Measurements from ENCODE around the gene DDOST. TPM values are rescaled to one million over a fixed set of nuclear protein-coding genes. Genes with fewer than 3 reads are reported as not detected.
"Not testable (repeated sequence)": the region's sequence is repeated elsewhere in the genome, so short reads cannot be mapped to it uniquely, and the experiment has no call there.

The DDOST gene
- total RNA-seq, 2 experiments from 2014 or later, result 163 to 166 TPM

- no peak for DNase-seq
- CTCF ChIA-PET, result interaction anchor here (0.6 kb wide), 1 partner anchor 34 kb away, joined by 3 read pairs; no protein-coding TSS in a partner anchor
- Mint-ChIP-seq H3K27ac (no peak overlapping the region), H3K9me3 (ENCODE audit: insufficient read depth) (no peaks in the 10 kb centered on the region), H3K4me1 (ENCODE audit: low read depth) (no peaks in the 10 kb centered on the region), H3K4me3 (no peak overlapping the region), H3K27me3 (ENCODE audit: low read depth) (peaks cover 8% of the 10 kb centered on the region), H3K36me3 (ENCODE audit: low read depth) (no peaks in the 10 kb centered on the region)
- POLR2A ChIA-PET, result no interaction called here
- ATAC-seq, result no peak
Observed at GRCh38 chr1:20621012-20621411, 40.2 kb downstream of the DDOST start.

- Mint-ChIP-seq H3K4me3 (no peak overlapping the region), H3K27ac (no peak overlapping the region), H3K4me1 (ENCODE audit: low read depth) (no peaks in the 10 kb centered on the region), H3K36me3 (ENCODE audit: low read depth) (no peaks in the 10 kb centered on the region), H3K27me3 (ENCODE audit: low read depth) (peaks cover 3% of the 10 kb centered on the region), H3K9me3 (ENCODE audit: insufficient read depth) (no peaks in the 10 kb centered on the region)
- ChIA-PET CTCF (interaction anchor here (1.1 kb wide), 1 partner anchor 13 kb away, joined by 4 read pairs; the partner anchor contains the start of gene PINK1), POLR2A (no interaction called here)
- ATAC-seq (no peak), DNase-seq (no peak)
Observed at GRCh38 chr1:20619999-20620398, 41.2 kb downstream of the DDOST start.

GRCh38 chr1:20618550-20618949 is 42.6 kb downstream of the DDOST start:
- Mint-ChIP-seq H3K4me1 (ENCODE audit: low read depth) (no peaks in the 10 kb centered on the region), H3K27me3 (ENCODE audit: low read depth) (no peaks in the 10 kb centered on the region), H3K4me3 (no peak overlapping the region), H3K9me3 (ENCODE audit: insufficient read depth) (no peaks in the 10 kb centered on the region), H3K36me3 (ENCODE audit: low read depth) (no peaks in the 10 kb centered on the region), H3K27ac (no peak overlapping the region)
- CTCF ChIA-PET, result no interaction called here
- DNase-seq, result no peak
- no peak for ATAC-seq
- POLR2A ChIA-PET, result no interaction called here

- no peak overlapping the region for H3K27ac Mint-ChIP-seq
- CTCF ChIA-PET, result interaction anchor here (1.4 kb wide), 1 partner anchor 15 kb away, joined by 5 read pairs; no protein-coding TSS in a partner anchor
Observed at GRCh38 chr1:20616847-20617487, 44.2 kb downstream of the DDOST start.

GRCh38 chr1:20615946-20616846 is 45.0 kb downstream of the DDOST start:
- POLR2A ChIA-PET, result no interaction called here
- no peaks in the 10 kb centered on the region for H3K27me3 Mint-ChIP-seq (ENCODE audit: low read depth)
- ATAC-seq (no peak), DNase-seq (no peak)
- H3K9me3 Mint-ChIP-seq (ENCODE audit: insufficient read depth), result no peaks in the 10 kb centered on the region
- no peaks in the 10 kb centered on the region for H3K36me3 Mint-ChIP-seq (ENCODE audit: low read depth)
- no peaks in the 10 kb centered on the region for H3K4me1 Mint-ChIP-seq (ENCODE audit: low read depth)
- H3K4me3 Mint-ChIP-seq, result no peak overlapping the region
- CTCF ChIA-PET, result interaction anchor here (1.4 kb wide), 1 partner anchor 16 kb away, joined by 5 read pairs; no protein-coding TSS in a partner anchor
- H3K27ac Mint-ChIP-seq, result no peak overlapping the region

More at GRCh38 chr1:20616847-20617487, 44.2 kb downstream of the DDOST start:
- Mint-ChIP-seq H3K4me3 (no peak overlapping the region), H3K4me1 (ENCODE audit: low read depth) (no peaks in the 10 kb centered on the region), H3K27me3 (ENCODE audit: low read depth) (no peaks in the 10 kb centered on the region), H3K9me3 (ENCODE audit: insufficient read depth) (no peaks in the 10 kb centered on the region), H3K36me3 (ENCODE audit: low read depth) (no peaks in the 10 kb centered on the region)
- ATAC-seq (no peak), DNase-seq (no peak)
- POLR2A ChIA-PET, result no interaction called here

GRCh38 chr1:20614131-20614579 is 47.0 kb downstream of the DDOST start:
- no peak overlapping the region for H3K27ac Mint-ChIP-seq
- ATAC-seq (no peak), DNase-seq (no peak)
- no peaks in the 10 kb centered on the region for H3K9me3 Mint-ChIP-seq (ENCODE audit: insufficient read depth)
- CTCF ChIA-PET, result no interaction called here
- H3K27me3 Mint-ChIP-seq (ENCODE audit: low read depth), result no peaks in the 10 kb centered on the region
- no peak overlapping the region for H3K4me3 Mint-ChIP-seq
- H3K36me3 Mint-ChIP-seq (ENCODE audit: low read depth), result no peaks in the 10 kb centered on the region
- POLR2A ChIA-PET, result no interaction called here
- H3K4me1 Mint-ChIP-seq (ENCODE audit: low read depth), result no peaks in the 10 kb centered on the region

GRCh38 chr1:20612221-20612746 is 48.9 kb downstream of the DDOST start:
- DNase-seq (no peak), ATAC-seq (no peak)
- Mint-ChIP-seq H3K27me3 (ENCODE audit: low read depth) (no peaks in the 10 kb centered on the region), H3K9me3 (ENCODE audit: insufficient read depth) (no peaks in the 10 kb centered on the region), H3K4me3 (no peak overlapping the region), H3K4me1 (ENCODE audit: low read depth) (no peaks in the 10 kb centered on the region), H3K27ac (no peak overlapping the region), H3K36me3 (ENCODE audit: low read depth) (no peaks in the 10 kb centered on the region)
- ChIA-PET POLR2A (no interaction called here), CTCF (no interaction called here)

- POLR2A ChIA-PET, result no interaction called here
Observed at GRCh38 chr1:20611652-20612051, 49.5 kb downstream of the DDOST start.

GRCh38 chr1:20610970-20611369 is 50.2 kb downstream of the DDOST start:
- H3K4me1 Mint-ChIP-seq (ENCODE audit: low read depth), result no peaks in the 10 kb centered on the region
- no peaks in the 10 kb centered on the region for H3K36me3 Mint-ChIP-seq (ENCODE audit: low read depth)
- H3K9me3 Mint-ChIP-seq (ENCODE audit: insufficient read depth), result no peaks in the 10 kb centered on the region
- ATAC-seq (no peak), DNase-seq (no peak)
- no peaks in the 10 kb centered on the region for H3K27me3 Mint-ChIP-seq (ENCODE audit: low read depth)
- no peak overlapping the region for H3K27ac Mint-ChIP-seq
- H3K4me3 Mint-ChIP-seq, result no peak overlapping the region
- ChIA-PET CTCF (no interaction called here), POLR2A (no interaction called here)

More at GRCh38 chr1:20611652-20612051, 49.5 kb downstream of the DDOST start:
- DNase-seq, result no peak
- H3K9me3 Mint-ChIP-seq (ENCODE audit: insufficient read depth), result no peaks in the 10 kb centered on the region
- no peak overlapping the region for H3K27ac Mint-ChIP-seq
- no peaks in the 10 kb centered on the region for H3K4me1 Mint-ChIP-seq (ENCODE audit: low read depth)
- H3K27me3 Mint-ChIP-seq (ENCODE audit: low read depth), result no peaks in the 10 kb centered on the region
- CTCF ChIA-PET, result no interaction called here
- no peak for ATAC-seq
- no peak overlapping the region for H3K4me3 Mint-ChIP-seq
- H3K36me3 Mint-ChIP-seq (ENCODE audit: low read depth), result no peaks in the 10 kb centered on the region

GRCh38 chr1:20609541-20609940 is 51.6 kb downstream of the DDOST start:
- Mint-ChIP-seq H3K36me3 (ENCODE audit: low read depth) (no peaks in the 10 kb centered on the region), H3K4me3 (no peak overlapping the region), H3K9me3 (ENCODE audit: insufficient read depth) (no peaks in the 10 kb centered on the region), H3K4me1 (ENCODE audit: low read depth) (no peaks in the 10 kb centered on the region), H3K27ac (no peak overlapping the region), H3K27me3 (ENCODE audit: low read depth) (no peaks in the 10 kb centered on the region)
- CTCF ChIA-PET, result interaction anchor here (1.1 kb wide), 1 partner anchor 34 kb away, joined by 3 read pairs; no protein-coding TSS in a partner anchor
- POLR2A ChIA-PET, result no interaction called here
- ATAC-seq, result no peak
- no peak for DNase-seq

GRCh38 chr1:20606801-20607570 is 54.2 kb downstream of the DDOST start:
- H3K4me3 Mint-ChIP-seq; H3K9me3 Mint-ChIP-seq (ENCODE audit: insufficient read depth); H3K4me1 Mint-ChIP-seq (ENCODE audit: low read depth); ATAC-seq; H3K27me3 Mint-ChIP-seq (ENCODE audit: low read depth); H3K36me3 Mint-ChIP-seq (ENCODE audit: low read depth); CTCF ChIA-PET; DNase-seq; H3K27ac Mint-ChIP-seq: not testable (repeated sequence)
- POLR2A ChIA-PET, result interaction anchor here (0.7 kb wide), 1 partner anchor 757 kb away, joined by 3 read pairs; no protein-coding TSS in a partner anchor
